A673 (cell line): Measurements from ENCODE around the gene VAV2. TPM values are rescaled to one million over a fixed set of nuclear protein-coding genes. Genes with fewer than 3 reads are reported as not detected.
A peak's percentile ranks its signal among the peaks of the same experiment; 100 is the strongest.

Experiments used
- BruUV-seq: library from RNA; stranded (reverse); fragments of 400-500 nt; replicated peaks from 2 replicates; lab custom pipeline; 2021; lab: Mats Ljungman, UMichigan
- CTCF ChIA-PET: fragments of 300-600 bp; sonication (Branson Sonifier 250); formaldehyde crosslinking; loops from one replicate; lab custom pipeline; 2022; ENCODE audit warnings: antibody characterized with exemption; lab: Charles Lee
- POLR2A ChIA-PET: fragments of 300-600 bp; sonication (Branson Sonifier 250); formaldehyde crosslinking; loops from one replicate; lab custom pipeline; 2022; ENCODE audit warnings: antibody characterized with exemption; ENCODE audit not compliant: low non-redundant PET; lab: Charles Lee
- DNase-seq: peaks from one replicate; pipeline ENCODE4 v3.0.0-alpha.2; 2015; ENCODE audit warnings: low spot score
- H3K27ac ChIP-seq: fragments of 200-600 bp; sonication (generic); 2 replicates; pipeline ENCODE4 v1.5.1; 2016; ENCODE audit warnings: mixed run types, low read depth, mild to moderate bottlenecking, mixed read lengths, antibody characterized with exemption, low read length; ENCODE audit not compliant: poor library complexity, severe bottlenecking
- H3K27me3 ChIP-seq: fragments of 200-600 bp; sonication (generic); replicated peaks from 2 replicates; pipeline ENCODE4 v1.6.1; 2017; ENCODE audit warnings: mixed run types, low read depth, mild to moderate bottlenecking, mixed read lengths, antibody characterized with exemption, low read length; ENCODE audit not compliant: insufficient read depth, poor library complexity
- H3K36me3 ChIP-seq: fragments of 200-600 bp; sonication (generic); 2 replicates; pipeline ENCODE4 v1.6.1; 2016; ENCODE audit warnings: mixed run types, mild to moderate bottlenecking, mixed read lengths, antibody characterized with exemption, low read length; ENCODE audit not compliant: insufficient read depth, poor library complexity, severe bottlenecking
- H3K4me1 ChIP-seq: fragments of 200-600 bp; sonication (generic); 2 replicates; pipeline ENCODE4 v1.6.1; 2017; ENCODE audit warnings: mixed run types, mild to moderate bottlenecking, mixed read lengths, antibody characterized with exemption, low read length; ENCODE audit not compliant: insufficient read depth, poor library complexity, severe bottlenecking
- H3K4me3 ChIP-seq: fragments of 200-600 bp; sonication (generic); 2 replicates; pipeline ENCODE4 v1.5.1; 2016; ENCODE audit warnings: low read depth, mixed run types, mild to moderate bottlenecking, mixed read lengths, low read length; ENCODE audit not compliant: poor library complexity, severe bottlenecking
- H3K9me3 ChIP-seq: fragments of 200-600 bp; sonication (generic); 2 replicates; pipeline ENCODE4 v1.6.1; 2016; ENCODE audit warnings: mixed run types, low read depth, mild to moderate bottlenecking, mixed read lengths, antibody characterized with exemption, low read length; ENCODE audit not compliant: poor library complexity, severe bottlenecking
- EZH2 ChIP-seq: fragments of 200-600 bp; sonication (generic); IDR thresholded peaks from 2 replicates; pipeline ENCODE4 v1.6.1; 2017; ENCODE audit warnings: borderline replicate concordance, low read depth, mild to moderate bottlenecking, mixed read lengths, antibody characterized with exemption, low read length; ENCODE audit not compliant: poor library complexity, severe bottlenecking
- intact Hi-C: fragments of 100-400 bp; cut with micrococcal nuclease; formaldehyde crosslinking; loops from one replicate; pipeline ENCODE4 v1.10.0; 2022; ENCODE audit not compliant: unreplicated experiment
- total RNA-seq: library from RNA; stranded (reverse); gene quantifications from 2 replicates; pipeline ENCODE4 v1.2.3, GENCODE V29; 2021
- TF ChIP-seq, protein P1 (sequence below): fragments of 300-800, 200-600 bp; sonication (generic); conservative IDR thresholded peaks from 2 replicates; pipeline ENCODE4 v1.5.1; 2017; ENCODE audit warnings: low read depth, mild to moderate bottlenecking, antibody characterized with exemption, low read length, moderate library complexity, mixed read lengths

The VAV2 gene
- total RNA-seq, 1 experiment from 2014 or later: 16.4 TPM

DNA sequence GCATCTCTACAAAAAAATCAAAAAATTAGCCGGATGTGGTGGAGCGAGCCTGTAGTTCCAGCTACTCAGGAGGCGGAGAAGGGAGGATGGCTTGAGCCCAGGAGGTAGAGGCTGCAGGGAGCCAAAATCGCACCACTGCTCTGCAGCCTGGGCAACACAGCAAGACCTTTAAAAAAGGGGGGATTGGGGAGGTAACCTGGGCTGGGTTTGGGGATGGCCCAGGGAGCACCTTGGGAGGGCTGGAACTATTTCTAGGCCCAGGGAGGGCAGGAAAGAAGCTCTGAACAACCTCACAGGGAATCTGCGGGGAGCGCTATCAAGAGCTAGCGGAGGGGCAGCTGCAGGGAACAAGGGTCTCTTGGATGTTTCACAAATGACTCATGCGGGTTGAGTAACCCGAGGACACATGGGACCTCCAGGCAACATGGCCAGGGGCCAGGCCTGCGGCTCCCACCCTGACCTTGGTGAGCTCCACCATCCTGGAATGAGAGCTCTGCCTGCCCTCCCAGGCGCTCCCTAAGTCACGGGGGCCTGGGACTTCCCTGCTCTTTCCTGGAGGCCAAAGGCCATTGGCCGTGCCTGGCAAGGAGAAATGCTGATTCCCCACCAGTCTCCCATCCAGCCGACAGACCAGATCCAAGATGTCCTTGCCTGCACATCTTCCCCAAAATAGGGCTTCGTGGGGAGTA, 277.4 kb downstream of the VAV2 start:
- Histone ChIP-seq H3K4me3 (no peak overlapping the region), H3K9me3 (no peaks in the 10 kb centered on the region), H3K27me3 (no peaks in the 10 kb centered on the region), H3K27ac (no peak overlapping the region), H3K36me3 (no peaks in the 10 kb centered on the region), H3K4me1 (peaks cover 9% of the 10 kb centered on the region)
- TF ChIP-seq, protein P1, sequence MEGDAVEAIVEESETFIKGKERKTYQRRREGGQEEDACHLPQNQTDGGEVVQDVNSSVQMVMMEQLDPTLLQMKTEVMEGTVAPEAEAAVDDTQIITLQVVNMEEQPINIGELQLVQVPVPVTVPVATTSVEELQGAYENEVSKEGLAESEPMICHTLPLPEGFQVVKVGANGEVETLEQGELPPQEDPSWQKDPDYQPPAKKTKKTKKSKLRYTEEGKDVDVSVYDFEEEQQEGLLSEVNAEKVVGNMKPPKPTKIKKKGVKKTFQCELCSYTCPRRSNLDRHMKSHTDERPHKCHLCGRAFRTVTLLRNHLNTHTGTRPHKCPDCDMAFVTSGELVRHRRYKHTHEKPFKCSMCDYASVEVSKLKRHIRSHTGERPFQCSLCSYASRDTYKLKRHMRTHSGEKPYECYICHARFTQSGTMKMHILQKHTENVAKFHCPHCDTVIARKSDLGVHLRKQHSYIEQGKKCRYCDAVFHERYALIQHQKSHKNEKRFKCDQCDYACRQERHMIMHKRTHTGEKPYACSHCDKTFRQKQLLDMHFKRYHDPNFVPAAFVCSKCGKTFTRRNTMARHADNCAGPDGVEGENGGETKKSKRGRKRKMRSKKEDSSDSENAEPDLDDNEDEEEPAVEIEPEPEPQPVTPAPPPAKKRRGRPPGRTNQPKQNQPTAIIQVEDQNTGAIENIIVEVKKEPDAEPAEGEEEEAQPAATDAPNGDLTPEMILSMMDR: no peak
- no peak for TF ChIP-seq EZH2
- CTCF ChIA-PET: no interaction called here
- intact Hi-C loops: loop anchor here (1.0 kb wide), 1 partner anchor 181 kb away; no protein-coding TSS in a partner anchor
- POLR2A ChIA-PET: interaction anchor here (0.7 kb wide), 1 partner anchor 56 kb away, joined by 3 read pairs; no protein-coding TSS in a partner anchor
- DNase-seq: peak; percentile 58
- BruUV-seq: no TSS peak

DNA sequence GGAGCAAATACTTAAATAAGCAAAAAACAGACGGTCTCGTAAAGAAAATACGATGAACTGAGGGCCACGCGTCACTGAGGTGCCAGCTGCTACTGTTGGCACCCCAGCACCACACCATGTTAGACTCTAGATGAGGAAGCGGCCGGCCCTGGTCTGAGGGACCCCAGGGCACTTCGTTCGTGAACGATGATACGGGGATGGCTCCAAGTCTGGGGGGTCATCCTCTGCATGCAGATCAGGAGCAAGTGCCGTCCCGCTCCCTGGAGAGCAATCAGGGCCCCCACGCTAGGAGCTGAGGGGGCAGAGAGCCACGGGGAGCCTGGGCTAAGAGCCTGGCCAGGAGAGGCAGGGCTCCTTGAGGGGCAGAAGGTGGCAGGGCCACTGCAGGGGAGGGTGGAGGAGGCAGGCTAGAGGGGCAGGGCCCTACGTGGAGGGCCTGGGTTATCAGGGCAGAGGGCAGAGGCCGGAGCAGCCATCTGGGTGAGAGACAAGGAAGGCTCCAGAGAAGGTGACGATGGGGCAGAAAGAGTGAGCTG, 278.1 kb downstream of the VAV2 start:
- CTCF ChIA-PET: no interaction called here
- H3K4me3 ChIP-seq: no peak overlapping the region
- no peaks in the 10 kb centered on the region for H3K27me3 ChIP-seq
- H3K9me3 ChIP-seq: no peaks in the 10 kb centered on the region
- BruUV-seq: no TSS peak
- POLR2A ChIA-PET: interaction anchor here (0.7 kb wide), 1 partner anchor 55 kb away, joined by 3 read pairs; no protein-coding TSS in a partner anchor
- TF ChIP-seq, protein P1: no peak
- no peak for TF ChIP-seq EZH2
- DNase-seq: no peak
- H3K27ac ChIP-seq: no peak overlapping the region
- peaks cover 9% of the 10 kb centered on the region for H3K4me1 ChIP-seq
- intact Hi-C loops: no loop called here
- no peaks in the 10 kb centered on the region for H3K36me3 ChIP-seq

DNA sequence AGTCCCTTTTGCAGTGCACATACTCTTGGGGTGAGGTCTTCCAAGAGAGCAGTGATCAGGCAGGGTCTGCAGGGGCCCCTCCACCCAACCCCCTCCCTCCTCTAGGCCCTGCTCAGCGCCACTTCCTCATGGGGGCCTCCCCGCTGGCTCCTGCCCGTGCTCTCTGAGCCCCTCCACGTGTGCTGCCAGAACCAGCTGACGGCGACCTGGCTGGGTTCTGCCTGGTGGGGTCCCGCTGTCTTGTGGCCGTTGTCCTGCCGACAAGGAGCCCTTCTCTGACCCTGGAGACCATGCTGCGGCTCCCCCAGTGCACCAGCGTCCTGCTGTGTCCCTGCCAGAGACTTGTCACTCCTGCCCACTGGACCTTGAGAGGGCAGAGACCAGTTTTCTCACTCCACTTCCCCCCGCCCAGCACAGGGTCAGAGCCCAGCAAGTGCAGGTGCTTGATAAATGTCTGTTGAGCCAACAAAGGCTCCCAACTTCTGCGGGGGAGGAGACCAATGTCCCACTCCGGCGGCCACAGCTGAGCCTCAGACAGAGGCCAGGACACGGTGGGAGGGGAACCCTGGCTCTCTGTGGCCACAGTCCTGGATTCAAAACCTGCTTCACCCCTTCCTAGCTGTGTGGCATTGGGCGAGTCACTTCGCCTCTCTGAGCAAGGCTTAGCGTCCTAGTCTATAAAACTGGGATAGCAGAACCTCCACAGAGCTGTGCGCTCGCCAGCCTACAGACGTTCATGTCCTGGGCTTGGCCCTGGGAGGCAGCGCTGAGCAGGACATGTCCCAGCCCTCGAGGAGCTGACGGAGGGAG, 278.8 kb downstream of the VAV2 start:
- no peak for DNase-seq
- intact Hi-C loops: no loop called here
- H3K4me3 ChIP-seq: no peak overlapping the region
- no peak overlapping the region for H3K27ac ChIP-seq
- no peaks in the 10 kb centered on the region for H3K27me3 ChIP-seq
- CTCF ChIA-PET: no interaction called here
- POLR2A ChIA-PET: interaction anchor here (0.7 kb wide), 1 partner anchor 23 kb away, joined by 3 read pairs; no protein-coding TSS in a partner anchor
- peaks cover 9% of the 10 kb centered on the region for H3K4me1 ChIP-seq
- no TSS peak for BruUV-seq
- H3K36me3 ChIP-seq: no peaks in the 10 kb centered on the region
- TF ChIP-seq, protein P1: no peak
- no peak for TF ChIP-seq EZH2
- H3K9me3 ChIP-seq: no peaks in the 10 kb centered on the region
